HepG2 (cell line): Measurements from ENCODE around the gene BRSK2. TPM values are rescaled to one million over a fixed set of nuclear protein-coding genes. Genes with fewer than 3 reads are reported as not detected.

Experiments
- BRF2 ChIP-seq: sonication (generic); formaldehyde crosslinking; IDR thresholded peaks from 2 replicates; pipeline ENCODE4 v1.8.1; 2022; ENCODE audit warnings: mild to moderate bottlenecking, missing genetic modification reagents
- CBX2 ChIP-seq, 2 experiments: fragments of 200-600 bp in 1 of 2; sonication (generic); formaldehyde crosslinking in 1 of 2; IDR thresholded peaks; 2 replicates each; pipeline versions ENCODE4 v1.7.0 to v1.8.1; 2018 to 2022; ENCODE audit warnings: low read depth in 2 of 2, low read length in 1 of 2, mild to moderate bottlenecking in 1 of 2, missing genetic modification reagents in 1 of 2
- GTF2F1 ChIP-seq: fragments of 150-350 bp; IDR thresholded peaks from 2 replicates; pipeline ENCODE4 v1.6.1; 2014; ENCODE audit warnings: low read length
- GTF3A ChIP-seq: sonication (generic); formaldehyde crosslinking; conservative IDR thresholded peaks from 2 replicates; pipeline ENCODE4 v1.4.0; 2020; ENCODE audit warnings: mild to moderate bottlenecking, missing genetic modification reagents
- HHEX ChIP-seq: IDR thresholded peaks from 2 replicates; pipeline ENCODE4 v1.6.1; 2016; ENCODE audit warnings: control low read depth
- HNF1A ChIP-seq, 2 experiments: sonication (generic) in 1 of 2; formaldehyde crosslinking in 1 of 2; IDR thresholded peaks; 2 replicates each; pipeline versions ENCODE4 v1.4.0 to v1.6.1; 2016 to 2020; ENCODE audit warnings: borderline replicate concordance in 1 of 2, low read depth in 1 of 2, mild to moderate bottlenecking in 1 of 2, missing genetic modification reagents in 1 of 2
- LRRFIP1 ChIP-seq: sonication (generic); formaldehyde crosslinking; conservative IDR thresholded peaks from 2 replicates; pipeline ENCODE4 v1.4.0; 2020; ENCODE audit warnings: missing genetic modification reagents
- NFRKB ChIP-seq: fragments of 450-650 bp; IDR thresholded peaks from 2 replicates; pipeline ENCODE4 v1.6.1; 2017
- RAD21 ChIP-seq: fragments of 450-650 bp; formaldehyde crosslinking; IDR thresholded peaks from 2 replicates; pipeline ENCODE4 v1.5.0; 2020; ENCODE audit warnings: mild to moderate bottlenecking
- SKIL ChIP-seq: sonication (generic); formaldehyde crosslinking; IDR thresholded peaks from 2 replicates; pipeline ENCODE4 v1.8.0; 2022; ENCODE audit warnings: missing genetic modification reagents, mild to moderate bottlenecking, moderate library complexity, borderline replicate concordance
- SP140L ChIP-seq: sonication (generic); formaldehyde crosslinking; IDR thresholded peaks from 2 replicates; pipeline ENCODE4 v1.4.0; 2020; ENCODE audit warnings: missing genetic modification reagents, borderline replicate concordance
- TRIM22 ChIP-seq: fragments of 450-650 bp; IDR thresholded peaks from 2 replicates; pipeline ENCODE4 v1.6.1; 2017
- YEATS4 ChIP-seq: sonication (generic); formaldehyde crosslinking; IDR thresholded peaks from 2 replicates; pipeline ENCODE4 v1.4.0; 2020; ENCODE audit warnings: missing genetic modification reagents, borderline replicate concordance
- ZKSCAN8 ChIP-seq: IDR thresholded peaks from 2 replicates; pipeline ENCODE4 v1.6.1; 2016; ENCODE audit warnings: borderline replicate concordance, missing genetic modification reagents, missing compliant biosample characterization
- ZNF282 ChIP-seq: fragments of 450-650 bp; IDR thresholded peaks from 2 replicates; pipeline ENCODE4 v1.6.1; 2018; ENCODE audit not compliant: partially characterized antibody
- ZNF431 ChIP-seq: sonication (generic); formaldehyde crosslinking; IDR thresholded peaks from 2 replicates; pipeline ENCODE4 v1.9.0; 2022; ENCODE audit warnings: missing genetic modification reagents, low read depth, mild to moderate bottlenecking, borderline replicate concordance
- ZNF788 ChIP-seq: sonication (generic); formaldehyde crosslinking; IDR thresholded peaks from 2 replicates; pipeline ENCODE4 v1.5.0; 2020; ENCODE audit warnings: mild to moderate bottlenecking, missing genetic modification reagents, borderline replicate concordance
- polyA plus RNA-seq, 8 experiments: library from polyadenylated mRNA; depleted of rRNA in 3 of 8; stranded (reverse) in 7 of 8; unstranded in 1 of 8; fragments of >200 nt; fragmentation: Illumina TruSeq in 4 of 8; extraction: Trizol in 4 of 8; gene quantifications; 2 replicates each; pipeline versions ENCODE4 v1.2.1 to v1.2.3, GENCODE V29; 2011 to 2016; ENCODE audit warnings: low read depth in 4 of 8, missing spikeins in 1 of 8, mixed read lengths in 1 of 8; ENCODE audit not compliant: insufficient read depth in 1 of 8
- total RNA-seq, 5 experiments: library from RNA; depleted of rRNA; stranded (reverse); fragments of >200 nt; fragmentation: Illumina TruSeq; extraction: Trizol; gene quantifications; 2 replicates each; pipeline ENCODE4 v1.2.3, GENCODE V29; 2016; ENCODE audit warnings: low read depth in 1 of 5

BRSK2 gene
- total and polyA plus RNA-seq, 2 of the 13 experiments (the other 11 are each of a cell fraction or from before 2014, with no cell fraction given) = 0.74 to 1.1 TPM

- no peak for TF ChIP-seq LRRFIP1
- TF ChIP-seq HHEX (CRISPR knock-in tag) = no peak
- no peak for TF ChIP-seq GTF3A (CRISPR knock-in tag)
- no peak for TF ChIP-seq ZNF788 (CRISPR knock-in tag)
- TF ChIP-seq CBX2 (IDR thresholded peaks at IDR 0.05; ENCODE audit: low read depth, low read length) = no peak
- TF ChIP-seq CBX2 (CRISPR knock-in tag; IDR thresholded peaks at IDR 0.05; ENCODE audit: low read depth) = no peak
- 0 out of 2 replicates have a peak, but pooled peaks have one; percentile 45 for TF ChIP-seq YEATS4
- TF ChIP-seq ZKSCAN8 = no peak
- no peak for TF ChIP-seq GTF2F1
- TF ChIP-seq RAD21 = no peak
- no peak for TF ChIP-seq SKIL
- no peak for TF ChIP-seq SP140L (CRISPR knock-in tag)
- no peak for TF ChIP-seq NFRKB
- no peak for TF ChIP-seq TRIM22
- TF ChIP-seq HNF1A (IDR thresholded peaks at IDR 0.05; ENCODE audit: low read depth) = no peak
- TF ChIP-seq HNF1A (CRISPR knock-in tag; IDR thresholded peaks at IDR 0.05; ENCODE audit: borderline replicate concordance) = 0 out of 2 replicates have a peak, but pooled peaks have one; percentile 31
- TF ChIP-seq ZNF282 = no peak
- no peak for TF ChIP-seq ZNF431
- no peak for TF ChIP-seq BRF2 (CRISPR knock-in tag)
These were observed 12.0 kb downstream of the BRSK2 start (continued) for GRCh38 chr11:1401656-1402221.
